ENCODE measurements around the gene MAP6D1. TPM values are rescaled to one million over a fixed set of nuclear protein-coding genes. Genes with fewer than 3 reads are reported as not detected.

The MAP6D1 gene
- total RNA-seq, 2 donors from 2014 or later = 0.99 to 7.0 TPM

DNA sequence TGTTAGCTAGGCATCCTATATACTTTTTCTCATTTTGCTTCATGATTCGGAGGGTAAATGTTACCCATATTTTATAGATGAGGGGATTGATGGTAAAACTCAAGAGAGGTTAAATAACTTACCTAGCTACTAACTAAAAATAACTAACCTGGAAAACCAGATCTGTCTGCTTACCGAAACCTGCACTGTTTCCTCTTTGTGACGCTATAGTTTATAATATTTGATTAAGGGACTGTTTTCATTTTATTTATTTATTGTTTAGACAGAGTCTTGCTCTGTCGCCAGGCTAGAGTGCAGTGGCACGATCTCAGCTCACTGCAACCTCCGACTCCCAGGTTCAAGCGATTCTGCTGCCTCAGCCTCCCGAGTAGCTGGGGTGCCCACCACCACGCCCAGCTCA, 55.9 kb downstream of the MAP6D1 start:
- H3K27me3 ChIP-seq = no peaks in the 10 kb centered on the region
- intact Hi-C loops (cut with DNase I) = loop anchor here (5.0 kb wide), 1 partner anchor 302 kb away; no protein-coding TSS in a partner anchor
- no peak for TF ChIP-seq POLR2A (IDR thresholded peaks at IDR 0.05)
- TF ChIP-seq, protein P1, sequence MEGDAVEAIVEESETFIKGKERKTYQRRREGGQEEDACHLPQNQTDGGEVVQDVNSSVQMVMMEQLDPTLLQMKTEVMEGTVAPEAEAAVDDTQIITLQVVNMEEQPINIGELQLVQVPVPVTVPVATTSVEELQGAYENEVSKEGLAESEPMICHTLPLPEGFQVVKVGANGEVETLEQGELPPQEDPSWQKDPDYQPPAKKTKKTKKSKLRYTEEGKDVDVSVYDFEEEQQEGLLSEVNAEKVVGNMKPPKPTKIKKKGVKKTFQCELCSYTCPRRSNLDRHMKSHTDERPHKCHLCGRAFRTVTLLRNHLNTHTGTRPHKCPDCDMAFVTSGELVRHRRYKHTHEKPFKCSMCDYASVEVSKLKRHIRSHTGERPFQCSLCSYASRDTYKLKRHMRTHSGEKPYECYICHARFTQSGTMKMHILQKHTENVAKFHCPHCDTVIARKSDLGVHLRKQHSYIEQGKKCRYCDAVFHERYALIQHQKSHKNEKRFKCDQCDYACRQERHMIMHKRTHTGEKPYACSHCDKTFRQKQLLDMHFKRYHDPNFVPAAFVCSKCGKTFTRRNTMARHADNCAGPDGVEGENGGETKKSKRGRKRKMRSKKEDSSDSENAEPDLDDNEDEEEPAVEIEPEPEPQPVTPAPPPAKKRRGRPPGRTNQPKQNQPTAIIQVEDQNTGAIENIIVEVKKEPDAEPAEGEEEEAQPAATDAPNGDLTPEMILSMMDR (IDR thresholded peaks at IDR 0.05) = no peak
- H3K36me3 ChIP-seq (replicated peaks in 1 of 2; ENCODE audit: insufficient read depth in 1 of 2, low read depth in 2 of 2) = peaks cover 0 to 3% of the 10 kb centered on the region in 2 donors
- DNase-seq (no peak), ATAC-seq (no peak)
- no peak overlapping the region for H3K27ac ChIP-seq
- no peak overlapping the region for H3K4me3 ChIP-seq
- H3K4me1 ChIP-seq = peaks cover 10% of the 10 kb centered on the region
- no peaks in the 10 kb centered on the region for H3K9me3 ChIP-seq
- 94 to 95% methylated on average over 9 of the region's 9 CpGs for WGBS, 2 donors

DNA sequence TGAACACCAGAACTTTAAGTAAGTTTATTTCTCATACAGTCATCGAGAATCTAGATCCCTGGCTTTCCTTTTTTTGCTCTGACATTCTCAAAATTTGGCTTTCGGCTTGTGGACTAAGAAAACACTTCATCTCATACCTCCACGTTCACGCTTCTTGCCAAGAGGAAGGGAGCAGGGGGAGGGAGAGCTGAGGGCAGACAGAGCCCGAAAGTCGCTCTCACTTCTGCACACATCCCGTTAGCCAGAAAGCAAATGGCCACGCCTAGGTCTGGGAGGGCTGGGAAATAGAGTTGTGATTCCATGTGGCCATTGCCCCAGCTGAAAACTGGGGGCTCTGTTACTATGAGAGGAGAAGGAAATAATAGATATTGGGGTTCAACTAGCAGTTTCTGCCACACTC, 57.3 kb downstream of the MAP6D1 start:
- Histone ChIP-seq H3K4me1 (peaks cover 10% of the 10 kb centered on the region), H3K27ac (no peak overlapping the region), H3K9me3 (no peaks in the 10 kb centered on the region), H3K4me3 (no peak overlapping the region), H3K27me3 (no peaks in the 10 kb centered on the region), H3K36me3 (replicated peaks in 1 of 2; ENCODE audit: insufficient read depth in 1 of 2, low read depth in 2 of 2) (peaks cover 0 to 3% of the 10 kb centered on the region in 2 donors)
- ATAC-seq = no peak
- no peak for DNase-seq
- 83 to 86% methylated on average over 8 of the region's 8 CpGs for WGBS, 2 donors
- intact Hi-C loops (cut with DNase I) = loop anchor here (5.0 kb wide), 1 partner anchor 301 kb away; no protein-coding TSS in a partner anchor
- TF ChIP-seq, protein P1 (IDR thresholded peaks at IDR 0.05) = no peak
- no peak for TF ChIP-seq POLR2A (IDR thresholded peaks at IDR 0.05)

DNA sequence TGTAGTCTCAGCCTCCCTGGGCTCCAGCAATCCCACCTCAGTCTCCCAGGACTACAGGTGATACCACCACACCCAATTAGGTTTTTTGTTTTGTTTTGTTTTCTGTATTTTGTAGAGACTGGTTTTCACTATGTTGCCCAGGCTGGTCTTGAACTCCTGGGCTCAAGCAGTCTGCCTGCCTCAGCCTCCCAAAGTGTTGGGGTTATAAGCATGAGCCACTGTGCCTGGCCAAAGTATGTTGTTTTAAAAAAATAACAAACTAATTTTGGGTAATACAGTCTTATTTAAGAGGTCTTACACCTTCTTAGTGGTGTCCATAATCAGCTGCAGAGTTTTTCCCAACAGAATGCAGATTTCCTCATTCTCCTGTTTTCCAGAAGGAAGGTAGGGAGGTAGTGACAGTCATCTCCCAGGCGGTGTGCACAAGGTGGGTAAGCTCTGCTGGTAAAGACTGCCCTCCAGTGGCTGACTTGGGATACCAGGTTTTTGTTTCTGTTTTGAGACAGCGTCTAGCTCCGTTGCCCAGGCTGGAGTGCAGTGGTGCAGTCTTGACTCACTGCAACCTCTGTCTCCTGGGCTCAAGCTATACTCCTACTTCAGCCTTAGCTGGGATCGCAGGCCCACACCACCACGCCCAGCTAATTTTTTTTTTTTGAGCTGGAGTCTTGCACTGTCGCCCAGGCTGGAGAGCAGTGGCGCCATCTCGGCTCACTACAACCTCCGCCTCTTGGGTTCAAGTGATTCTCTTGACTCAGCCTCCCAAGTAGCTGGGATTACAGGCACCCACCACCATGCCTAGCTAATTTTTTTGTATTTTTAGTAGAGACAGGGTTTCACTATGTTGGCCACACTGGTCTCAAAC, 58.4 kb downstream of the MAP6D1 start:
- intact Hi-C loops (cut with DNase I) = loop anchor here (5.0 kb wide), 1 partner anchor 300 kb away; no protein-coding TSS in a partner anchor
- peaks cover 0 to 2% of the 10 kb centered on the region in 2 donors for H3K36me3 ChIP-seq (replicated peaks in 1 of 2; ENCODE audit: insufficient read depth in 1 of 2, low read depth in 2 of 2)
- peaks cover 10% of the 10 kb centered on the region for H3K4me1 ChIP-seq
- 55 to 60% methylated on average over 9 of the region's 9 CpGs for WGBS, 2 donors
- ATAC-seq (peak; percentile 85), DNase-seq (peak; percentile 82 to 88 (median 84))
- H3K27me3 ChIP-seq = no peaks in the 10 kb centered on the region
- no peaks in the 10 kb centered on the region for H3K9me3 ChIP-seq
- no peak overlapping the region for H3K27ac ChIP-seq
- H3K4me3 ChIP-seq = no peak overlapping the region
- no peak for TF ChIP-seq POLR2A (IDR thresholded peaks at IDR 0.05)
- TF ChIP-seq, protein P1 (IDR thresholded peaks at IDR 0.05) = peak; percentile 47 to 90 (median 83)

DNA sequence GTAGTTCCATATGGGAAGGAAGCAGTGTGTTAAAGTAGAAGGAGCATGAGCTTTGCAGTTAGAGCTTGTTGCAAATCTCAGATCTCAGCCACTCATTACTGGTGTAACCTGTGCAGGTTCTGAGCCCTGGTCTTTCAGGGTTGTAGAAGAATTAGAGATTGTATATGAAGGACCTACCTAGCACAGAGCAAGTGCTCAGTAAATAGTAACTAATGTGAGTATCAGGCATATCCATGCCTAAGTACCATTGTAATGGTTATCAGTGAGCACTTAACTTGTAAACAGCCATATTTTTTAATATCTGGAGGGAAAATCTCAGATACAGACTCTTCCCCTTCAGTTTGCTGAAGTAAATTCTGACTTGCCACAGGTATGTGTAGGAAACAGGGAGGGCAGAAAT, 59.3 kb downstream of the MAP6D1 start:
- no peak for TF ChIP-seq POLR2A (IDR thresholded peaks at IDR 0.05)
- TF ChIP-seq, protein P1 (IDR thresholded peaks at IDR 0.05) = no peak
- H3K27ac ChIP-seq = no peak overlapping the region
- intact Hi-C loops (cut with DNase I) = loop anchor here (5.0 kb wide), 1 partner anchor 299 kb away; no protein-coding TSS in a partner anchor
- H3K4me3 ChIP-seq = no peak overlapping the region
- DNase-seq (no peak), ATAC-seq (no peak)
- peaks cover 0 to 2% of the 10 kb centered on the region in 2 donors for H3K36me3 ChIP-seq (replicated peaks in 1 of 2; ENCODE audit: insufficient read depth in 1 of 2, low read depth in 2 of 2)
- H3K9me3 ChIP-seq = no peaks in the 10 kb centered on the region
- H3K27me3 ChIP-seq = no peaks in the 10 kb centered on the region
- peaks cover 10% of the 10 kb centered on the region for H3K4me1 ChIP-seq

Other genes with a start within 250 kb of the MAP6D1 start
- gene KLHL24, start 190.0 kb downstream of the MAP6D1 start, total RNA-seq = 10 to 100 TPM; 22.7 to 46.2 TPM
- gene YEATS2, start 127.8 kb downstream of the MAP6D1 start, total RNA-seq = 10 to 100 TPM; 12.5 to 13.8 TPM
- 10 to 100 TPM; 25.4 to 34.6 TPM for gene PARL, start 59.3 kb upstream of the MAP6D1 start, total RNA-seq
- 10 to 100 TPM; 17.1 to 20.1 TPM for gene ABCC5, start 192.3 kb upstream of the MAP6D1 start, total RNA-seq
- not detected for gene HTR3D, start 206.2 kb upstream of the MAP6D1 start, total RNA-seq
- not detected for gene HTR3C, start 227.5 kb upstream of the MAP6D1 start, total RNA-seq

All from body of pancreas (tissue), 4 donors.